ENCODE measurements around the gene IYD.

DNA sequence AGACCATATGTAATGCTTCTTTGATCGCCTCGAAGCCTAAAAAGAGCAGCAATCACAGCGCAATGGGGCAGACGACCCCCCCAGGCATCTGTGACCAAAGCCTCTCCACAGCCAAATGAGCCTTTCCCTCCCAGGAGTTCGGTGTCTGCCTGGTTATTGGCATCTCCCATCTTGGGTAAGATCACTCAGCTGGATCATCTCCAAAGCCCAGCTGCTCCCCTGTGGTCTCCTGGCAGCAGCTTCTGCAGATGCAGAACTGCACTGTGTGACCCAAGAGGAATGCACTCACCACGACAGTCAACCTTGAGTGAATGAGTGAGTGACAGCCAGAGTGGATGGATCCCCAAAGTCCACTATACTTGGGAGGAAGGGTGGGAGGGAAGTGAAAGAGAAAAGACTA is 44.8 kb upstream of the IYD start:
- TF ChIP-seq EGR1 (IDR thresholded peaks at IDR 0.05) = no peak
- TF ChIP-seq TAF1 (IDR thresholded peaks at IDR 0.05; ENCODE audit: low read depth) = no peak

Data from Ishikawa (cell line).